ENCODE results near the gene CCL27.

Gene CCL27

GRCh38 chr9:34662526-34663302 lies at the start of gene CCL27:
Gene CCL27 (minus strand): TSS chr9:34662657. CDS start chr9:34662633, 24 bp downstream.
- DNase-seq (ENCODE audit: low read depth in 1 of 2, low spot score in 1 of 2), result no peak

GRCh38 chr9:34712140-34712539 lies 49.7 kb upstream of the CCL27 start:
- no peak for DNase-seq (ENCODE audit: low read depth in 1 of 2, low spot score in 1 of 2)

DNA sequence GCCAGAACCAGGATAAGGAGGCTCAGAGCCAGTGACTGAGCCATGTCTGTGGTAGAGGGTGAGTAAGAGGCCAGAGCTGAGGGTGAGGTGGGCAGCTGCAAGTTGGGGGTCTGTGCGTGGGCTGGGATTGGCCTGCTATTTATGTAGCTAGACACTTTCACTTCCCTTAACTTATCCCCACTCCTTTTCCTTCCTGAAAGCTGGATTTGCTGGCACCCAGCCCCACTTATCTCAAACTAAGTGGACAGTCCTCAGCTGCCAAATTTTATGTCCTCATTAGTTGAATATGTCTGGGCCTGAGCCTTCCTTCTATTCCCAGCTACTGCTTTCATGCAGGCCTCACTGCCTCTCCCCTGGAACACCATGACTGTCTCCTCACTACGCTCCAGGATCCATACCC lies 47.6 kb upstream of the CCL27 start, which contains the start of gene CCL21:
TSS of gene CCL21 (minus strand) at position 114 of the 400 bp plus-strand sequence. CDS start at position 44, 70 bp downstream.
- DNase-seq (ENCODE audit: low read depth in 1 of 2, low spot score in 1 of 2), result no peak

DNA sequence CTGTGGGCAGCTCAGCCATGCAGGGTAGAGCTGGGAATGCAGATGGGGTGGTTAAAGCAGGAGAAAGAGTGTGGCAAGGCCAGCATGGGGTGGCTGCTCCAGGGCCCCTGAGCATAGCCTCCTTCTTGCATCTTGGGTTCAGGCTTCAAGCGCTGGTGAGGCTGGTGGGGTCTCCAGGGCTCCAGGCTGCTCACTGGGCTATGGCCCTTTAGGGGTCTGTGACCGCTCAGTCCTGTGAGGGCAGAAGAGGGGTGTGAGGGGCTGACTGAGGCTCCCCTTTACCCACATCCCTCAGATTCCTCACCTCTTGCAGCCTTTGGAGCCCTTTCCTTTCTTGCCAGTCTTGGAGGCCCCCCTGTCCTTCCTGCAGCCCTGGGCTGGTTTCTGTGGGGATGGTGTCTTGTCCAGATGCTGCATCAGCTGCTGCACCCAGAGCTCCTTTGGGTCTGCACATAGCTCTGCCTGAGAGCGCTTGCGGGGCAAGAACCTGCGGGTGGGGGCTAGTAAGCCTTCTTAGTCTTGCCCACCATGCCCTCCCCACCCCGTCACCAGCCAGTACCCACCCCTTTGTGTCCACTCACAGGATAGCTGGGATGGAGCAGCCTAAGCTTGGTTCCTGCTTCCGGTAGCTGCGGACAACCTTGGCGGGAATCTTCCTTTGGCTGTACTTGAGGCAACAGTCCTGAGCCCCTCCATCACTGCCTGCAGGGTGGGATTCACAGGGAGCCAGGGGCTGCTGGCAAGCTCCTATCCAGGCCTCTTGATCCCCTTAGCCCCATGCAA lies 46.9 kb upstream of the CCL27 start:
- no peak for DNase-seq (ENCODE audit: low read depth in 1 of 2, low spot score in 1 of 2)

GRCh38 chr9:34707130-34707529 lies 44.7 kb upstream of the CCL27 start:
- DNase-seq (ENCODE audit: low read depth in 1 of 2, low spot score in 1 of 2), result no peak

DNA sequence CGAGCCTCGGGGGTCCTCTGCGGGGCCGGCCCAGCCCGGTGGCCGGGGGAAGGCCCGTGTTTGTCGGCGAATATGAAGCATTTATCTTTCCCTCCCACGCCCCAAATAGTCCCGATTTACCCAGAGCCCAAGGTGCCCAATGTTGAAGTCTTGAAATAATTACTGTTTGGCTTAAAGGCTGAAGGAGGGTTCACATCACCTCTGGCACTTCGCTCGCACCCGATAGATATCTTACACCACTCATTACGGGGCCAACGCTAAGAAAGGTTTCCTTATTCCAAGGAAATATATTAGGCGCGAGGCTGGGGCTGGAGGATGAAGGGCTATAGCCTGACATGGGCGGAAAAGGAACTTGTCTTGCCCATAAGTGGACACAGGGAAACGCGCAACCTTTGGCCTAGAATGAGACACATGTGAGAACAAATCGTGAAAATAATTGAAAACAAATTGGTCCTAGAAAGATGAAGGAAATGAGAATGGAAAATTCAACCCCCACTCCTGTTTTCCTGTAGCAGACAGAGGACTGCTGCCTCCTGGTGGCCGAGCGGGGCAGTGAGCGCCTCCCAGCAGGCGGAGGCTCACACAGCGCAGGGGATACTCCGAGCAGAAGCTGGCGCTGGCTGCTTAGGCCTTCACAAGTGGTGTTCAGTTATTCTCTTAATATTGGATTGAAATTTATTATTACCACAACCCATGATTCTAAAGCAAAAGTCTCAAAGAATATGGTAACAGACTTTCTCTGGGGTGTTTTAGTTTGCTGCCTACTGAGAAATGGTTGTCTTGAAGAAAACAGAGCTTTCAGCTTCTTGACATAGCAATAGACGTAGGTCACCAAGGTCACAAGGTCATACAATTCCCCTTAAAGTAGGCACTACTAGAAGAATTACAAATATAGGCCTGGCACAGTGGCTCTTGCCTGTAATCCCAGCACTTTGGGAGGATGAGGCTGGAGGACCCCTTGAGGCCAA lies 39.6 kb upstream of the CCL27 start:
- DNase-seq (ENCODE audit: low read depth in 1 of 2, low spot score in 1 of 2), result peak; percentile 65 to 78

GRCh38 chr9:34701023-34701768 lies 38.7 kb upstream of the CCL27 start:
- peak; percentile 55 to 74 for DNase-seq (ENCODE audit: low read depth in 1 of 2, low spot score in 1 of 2)

GRCh38 chr9:34694811-34695210 lies 32.4 kb upstream of the CCL27 start:
- no peak for DNase-seq (ENCODE audit: low read depth in 1 of 2, low spot score in 1 of 2)

- no peak for DNase-seq (ENCODE audit: low read depth in 1 of 2, low spot score in 1 of 2)
These were observed 31.1 kb upstream of the CCL27 start for GRCh38 chr9:34693560-34693959.

- DNase-seq (ENCODE audit: low read depth in 1 of 2, low spot score in 1 of 2), result no peak
These were observed 29.5 kb upstream of the CCL27 start for GRCh38 chr9:34691936-34692315.

- no peak for DNase-seq (ENCODE audit: low read depth in 1 of 2, low spot score in 1 of 2)
These were observed 28.8 kb upstream of the CCL27 start, which contains the start of gene CCL19 for GRCh38 chr9:34690983-34691935. Gene CCL19 (minus strand): TSS chr9:34691276. CDS start chr9:34691139, 137 bp downstream.

GRCh38 chr9:34689512-34689911 lies 27.1 kb upstream of the CCL27 start:
- no peak for DNase-seq (ENCODE audit: low read depth in 1 of 2, low spot score in 1 of 2)

DNA sequence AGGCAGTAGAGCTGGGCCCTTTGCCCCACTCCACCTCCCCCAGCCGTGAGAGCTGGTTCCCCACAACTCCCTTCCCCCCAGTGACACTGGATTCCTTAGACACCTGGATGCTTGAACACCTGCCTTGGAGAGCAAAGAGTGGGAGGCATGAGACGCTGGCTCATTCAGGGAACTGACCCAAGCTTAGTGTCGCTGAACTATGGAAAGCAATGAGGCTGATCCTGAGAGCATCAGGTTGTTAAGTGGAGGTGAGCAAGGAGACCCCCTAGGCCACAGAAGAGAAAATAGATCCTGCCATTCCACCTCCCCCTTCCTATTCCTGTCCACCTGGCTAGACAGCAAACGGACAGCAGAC lies 26.6 kb upstream of the CCL27 start:
- no peak for DNase-seq (ENCODE audit: low read depth in 1 of 2, low spot score in 1 of 2)

GRCh38 chr9:34688329-34689115 lies 26.1 kb upstream of the CCL27 start:
- no peak for DNase-seq (ENCODE audit: low read depth in 1 of 2, low spot score in 1 of 2)

DNA sequence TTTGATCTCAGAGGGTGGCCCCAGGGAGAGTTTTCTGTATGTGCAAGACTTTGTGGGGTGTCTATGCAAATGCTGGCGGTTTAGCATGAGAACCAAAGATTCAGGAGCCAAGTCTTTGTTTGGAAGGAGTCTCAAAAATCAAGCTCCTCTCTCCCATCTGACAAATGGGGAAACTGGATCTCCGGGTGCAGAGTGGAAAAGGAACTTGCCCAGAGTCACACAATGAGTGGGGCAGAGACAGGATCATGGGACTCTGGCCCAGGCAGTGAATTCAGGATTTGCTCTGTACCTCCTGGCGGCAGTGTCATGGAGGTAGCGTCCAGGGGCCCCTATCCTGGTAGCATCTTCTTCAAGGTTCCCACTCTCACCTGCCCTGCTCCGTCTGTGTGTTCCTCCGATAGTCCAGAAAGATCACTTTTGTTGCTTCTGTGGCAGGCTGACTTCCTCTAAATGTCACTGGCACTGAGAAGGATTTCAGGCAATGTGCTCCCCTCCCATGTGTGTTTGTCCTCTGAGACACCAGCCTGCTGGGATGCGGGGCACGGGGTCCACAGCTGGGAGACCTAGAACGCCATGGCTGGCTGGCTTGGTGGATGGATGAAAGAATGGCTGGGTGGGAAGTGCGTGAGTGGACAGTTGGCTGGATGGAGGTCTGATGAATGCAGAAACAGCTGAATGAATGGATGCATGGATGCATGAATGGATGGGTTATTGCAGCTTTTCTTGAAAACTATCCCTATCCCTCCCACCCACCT lies 25.0 kb upstream of the CCL27 start:
- no peak for DNase-seq (ENCODE audit: low read depth in 1 of 2, low spot score in 1 of 2)

- no peak for DNase-seq (ENCODE audit: low read depth in 1 of 2, low spot score in 1 of 2)
These were observed 24.3 kb upstream of the CCL27 start for GRCh38 chr9:34686732-34687131.

DNA sequence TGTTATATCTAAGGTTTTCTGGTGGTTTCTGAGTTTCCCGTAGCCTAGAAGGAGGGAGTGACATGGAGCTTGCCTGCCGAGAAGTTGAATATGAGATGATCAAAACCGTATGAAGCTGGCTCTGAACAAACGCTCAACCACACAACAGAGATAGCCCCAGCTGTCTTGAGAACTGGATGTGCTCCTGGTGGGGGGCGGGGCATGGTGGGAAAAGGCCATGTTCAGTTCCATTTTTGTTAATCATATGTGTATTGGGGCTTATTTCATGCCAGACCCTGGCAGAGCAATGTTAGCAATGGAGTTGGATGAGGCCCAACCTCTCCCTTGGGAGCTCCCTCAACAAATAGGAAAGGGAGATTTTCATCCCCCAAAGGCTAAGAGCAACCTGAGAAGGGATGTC lies 23.8 kb upstream of the CCL27 start:
- no peak for DNase-seq (ENCODE audit: low read depth in 1 of 2, low spot score in 1 of 2)

DNA sequence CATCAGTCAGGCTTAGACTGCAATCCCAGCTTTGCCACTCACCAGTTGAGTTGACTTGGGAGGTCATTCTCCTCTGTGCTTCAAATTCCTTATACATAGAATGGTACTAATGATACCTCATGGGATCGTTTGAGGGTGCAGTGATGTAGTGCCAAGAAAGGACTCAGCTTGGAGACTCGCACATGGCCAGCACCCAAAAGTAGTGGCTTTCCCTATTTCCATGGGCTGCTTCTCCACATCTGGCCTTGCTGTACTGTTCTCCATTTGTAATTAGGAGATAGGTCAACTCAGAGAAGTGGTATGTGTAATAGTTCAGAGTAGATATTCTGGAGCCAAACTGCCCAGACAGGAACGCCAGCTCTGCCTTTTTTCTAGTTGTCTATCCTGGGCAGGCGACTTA lies 23.1 kb upstream of the CCL27 start:
- DNase-seq (ENCODE audit: low read depth in 1 of 2, low spot score in 1 of 2), result no peak
